Jurkat, Clone E6-1 (cell line): ENCODE results near the gene MSLN.
A peak's percentile ranks its signal among the peaks of the same experiment; 100 is the strongest.

Source experiments
- DNase-seq: peaks from one replicate; pipeline ENCODE4 v3.0.0-alpha.2; 2011; ENCODE audit warnings: low read depth, low spot score
- H3K4me3 ChIP-seq: 2 replicates; pipeline ENCODE4 v1.5.1; 2011; ENCODE audit warnings: mild to moderate bottlenecking, low read length, control low read depth, moderate library complexity

Gene MSLN

DNA sequence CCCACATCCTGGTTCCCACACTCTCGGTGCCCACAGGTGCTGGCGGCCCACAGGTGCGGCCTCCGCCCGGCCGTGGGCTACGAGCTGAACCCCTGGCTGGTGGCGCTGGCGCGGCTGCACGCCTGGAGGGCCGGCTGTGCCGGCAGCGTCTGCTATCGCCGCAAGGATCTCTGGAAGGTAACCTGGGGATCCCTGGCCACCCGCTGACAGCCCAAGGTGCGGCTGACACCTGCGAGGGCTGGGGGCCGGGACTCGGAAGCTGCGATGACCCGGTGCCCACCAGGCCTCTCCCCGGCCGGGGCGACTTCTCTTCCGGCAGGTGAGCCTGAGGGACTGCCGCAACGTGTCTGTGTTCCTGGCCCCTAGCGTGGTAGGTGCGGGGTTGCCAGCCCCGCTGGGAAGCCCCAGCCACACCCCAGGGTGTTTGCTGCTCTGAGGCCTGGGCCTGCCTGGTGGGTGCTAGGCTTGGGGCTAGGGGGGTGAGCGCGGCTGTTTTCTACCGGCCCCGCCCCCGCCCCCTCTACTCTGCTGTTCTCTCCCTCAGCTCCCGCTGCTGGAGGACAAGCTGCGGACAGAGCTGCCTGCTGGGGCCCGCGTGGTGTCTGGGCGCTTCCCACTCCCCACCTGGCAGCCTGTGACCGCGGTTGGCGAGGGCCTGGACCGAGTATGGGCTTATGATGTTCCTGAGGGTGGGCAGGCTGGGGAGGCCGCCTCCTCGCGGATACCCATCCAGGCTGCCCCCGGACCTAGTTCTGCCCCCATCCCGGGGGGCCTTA is 38.6 kb upstream of the MSLN start:
- peak overlapping the region; percentile 54 for H3K4me3 ChIP-seq
- no peak for DNase-seq

DNA sequence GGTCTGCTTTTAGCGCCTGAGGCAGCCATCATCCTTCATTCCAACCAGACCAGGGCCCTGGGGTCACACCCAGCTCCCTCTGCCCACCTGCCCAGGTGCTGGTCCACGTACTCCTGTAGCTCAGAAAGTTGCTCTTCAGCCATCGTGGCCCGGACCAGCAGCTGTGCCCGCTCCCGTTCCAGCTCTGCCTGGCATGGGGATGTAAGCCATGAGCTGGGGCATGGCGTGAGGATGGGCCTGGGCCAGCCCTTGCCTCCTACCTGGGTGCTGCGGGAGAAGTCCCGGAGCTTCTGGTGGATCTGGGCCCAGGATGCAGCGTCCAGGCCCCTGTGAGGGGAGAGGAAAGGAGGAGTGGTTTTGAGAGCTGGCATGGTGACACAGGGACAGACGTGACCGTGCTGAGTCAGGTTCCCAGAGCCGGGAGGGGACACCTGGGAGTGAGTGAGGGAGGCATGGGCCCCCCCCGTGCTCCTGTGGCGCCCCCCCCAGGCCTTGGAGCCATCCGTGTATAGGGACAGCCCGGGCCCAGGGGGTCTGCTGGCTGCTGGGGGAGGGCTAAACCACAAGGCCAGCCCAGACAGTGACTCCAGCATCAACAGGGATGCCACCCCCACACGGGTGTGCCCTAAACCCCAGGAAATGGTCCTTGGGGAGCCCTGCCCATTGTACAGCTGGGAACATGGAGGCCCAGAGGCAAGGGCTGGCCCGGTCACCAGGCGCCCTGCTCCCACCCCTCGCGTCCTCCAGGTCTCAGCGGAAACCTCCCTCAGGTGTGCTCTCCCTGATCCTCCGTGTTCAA is 37.5 kb upstream of the MSLN start:
- DNase-seq: no peak
- H3K4me3 ChIP-seq: peak overlapping the region; percentile 54

DNA sequence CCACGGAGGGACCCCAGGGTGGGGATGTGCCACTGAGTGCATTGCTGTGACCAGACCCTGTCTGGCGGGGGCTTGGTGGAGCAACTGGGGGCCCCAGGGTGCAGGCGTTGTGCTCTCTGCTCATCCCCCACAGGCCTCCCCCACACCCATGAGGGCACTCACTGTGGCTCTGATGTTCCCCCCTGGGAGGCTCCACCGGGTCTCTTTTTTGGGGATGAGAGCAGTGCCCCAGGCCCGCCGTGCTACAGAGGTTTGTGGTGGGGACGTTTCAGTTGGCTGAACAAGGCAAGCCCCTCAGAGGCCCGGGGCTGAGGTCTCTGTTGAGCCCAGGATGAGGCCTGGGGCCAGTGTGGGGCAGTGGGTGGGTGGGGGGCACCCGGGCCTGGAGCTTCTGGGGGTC is 36.8 kb upstream of the MSLN start:
- no peak for DNase-seq
- no peak overlapping the region for H3K4me3 ChIP-seq

DNA sequence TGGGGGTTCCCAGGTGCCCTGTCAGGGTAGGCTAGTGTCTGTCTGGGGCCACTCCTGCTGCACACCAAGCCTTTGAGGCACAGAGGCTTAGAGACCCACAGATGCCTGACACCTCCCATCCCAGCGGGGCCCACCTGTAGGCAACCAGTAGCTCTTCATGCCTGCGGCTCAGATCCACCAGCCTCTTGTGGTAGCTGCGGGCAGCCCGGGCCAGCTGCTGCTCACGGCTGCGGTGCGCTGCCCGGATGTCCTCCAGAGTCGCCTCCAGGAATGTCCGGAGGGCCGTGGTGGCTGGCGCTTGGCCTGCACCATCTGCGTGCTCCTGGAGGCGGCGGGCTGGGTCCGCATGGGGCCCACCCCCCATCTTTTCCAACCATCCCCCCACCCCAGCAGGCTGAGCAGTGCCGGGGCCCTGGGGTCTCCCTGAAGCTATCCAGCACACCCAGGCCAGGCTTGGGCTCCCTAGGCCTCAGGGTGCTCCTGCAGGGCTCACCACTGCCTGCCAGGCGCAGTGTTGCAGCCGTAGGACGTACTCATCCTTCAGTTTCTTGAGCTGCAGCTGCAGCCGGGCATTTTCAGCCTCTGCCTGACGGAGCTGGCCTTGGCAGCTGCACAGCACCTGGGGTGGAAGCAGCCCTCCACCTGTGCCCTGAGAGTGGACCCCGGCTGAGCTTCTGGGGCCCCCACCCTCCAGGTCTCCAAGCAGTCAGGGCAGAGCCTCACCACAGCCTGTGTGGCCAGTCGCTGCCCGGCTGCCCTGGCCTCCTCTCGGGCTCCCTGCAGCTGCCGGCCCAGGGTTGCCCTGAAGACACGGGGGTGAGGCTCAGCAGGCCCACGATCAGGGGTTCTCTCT is 36.1 kb upstream of the MSLN start:
- peak; percentile 82 for DNase-seq

DNA sequence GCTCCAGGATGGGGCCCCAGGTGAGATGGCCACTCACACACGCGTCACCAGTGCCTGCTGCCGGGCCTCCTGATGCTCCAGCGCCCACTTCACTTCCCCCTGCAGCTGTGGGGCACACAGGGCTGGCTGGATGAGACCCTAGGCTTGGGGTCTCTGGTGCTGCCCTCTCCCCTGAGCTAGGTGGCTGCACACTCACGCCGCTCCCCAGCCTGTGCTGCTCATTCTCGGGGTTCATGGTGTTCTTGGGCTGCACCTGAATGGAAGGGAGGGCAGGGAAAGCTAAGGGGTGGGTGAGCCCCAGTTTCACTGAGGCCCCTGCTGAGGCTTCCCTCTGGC is 35.5 kb upstream of the MSLN start:
- no peak overlapping the region for H3K4me3 ChIP-seq
- no peak for DNase-seq

More for the DNA sequence above, 36.1 kb upstream of the MSLN start:
- no peak overlapping the region for H3K4me3 ChIP-seq

DNA sequence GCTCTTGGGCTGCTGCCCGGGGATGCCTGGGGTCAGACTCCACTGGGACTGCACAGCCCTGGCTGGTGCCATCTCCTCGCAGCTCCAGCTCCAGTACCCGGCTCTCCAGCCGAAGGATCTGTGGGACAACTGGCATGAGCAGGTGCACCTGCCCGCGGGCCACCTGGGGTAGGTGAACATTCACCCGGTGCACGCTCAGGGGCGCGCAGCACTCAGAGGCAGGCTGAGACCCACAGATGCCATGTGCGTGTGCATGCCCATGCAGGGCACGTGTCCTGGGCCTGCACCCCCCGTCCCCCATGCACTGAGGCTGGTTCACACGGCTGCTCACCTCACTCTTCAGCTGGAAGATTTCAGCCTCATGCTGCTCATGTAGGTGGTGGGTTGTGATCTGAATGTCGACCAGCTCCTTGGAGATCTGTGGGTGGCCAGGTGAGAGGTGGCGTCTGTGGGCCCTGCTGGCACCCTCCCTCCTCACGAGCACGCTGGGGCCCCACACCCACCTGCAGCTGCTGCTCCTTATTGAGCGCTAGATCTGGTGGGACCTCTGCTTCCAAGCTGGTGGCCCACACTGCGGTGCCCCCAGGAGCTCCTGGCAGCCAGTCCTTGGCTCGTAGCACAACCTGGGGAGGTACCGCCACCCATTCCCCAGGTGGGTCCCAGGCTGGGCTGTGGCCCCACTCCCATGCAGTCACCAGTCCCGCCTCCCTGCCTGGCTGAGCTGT is 34.9 kb upstream of the MSLN start:
- no peak for DNase-seq
- H3K4me3 ChIP-seq: no peak overlapping the region

DNA sequence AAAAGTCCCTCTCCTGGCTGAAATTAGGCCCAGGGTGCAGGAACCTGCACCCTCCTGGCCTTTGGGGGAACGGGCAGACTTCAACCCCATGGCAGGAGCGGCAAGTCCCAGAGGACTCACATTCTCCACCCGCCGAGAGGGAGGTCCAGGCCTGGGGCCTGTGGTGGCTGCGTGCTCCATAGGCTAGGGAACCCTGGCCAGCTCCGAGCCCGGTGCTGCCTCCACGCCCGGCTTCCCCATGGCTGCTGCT is 34.4 kb upstream of the MSLN start:
- no peak overlapping the region for H3K4me3 ChIP-seq
- DNase-seq: no peak

DNA sequence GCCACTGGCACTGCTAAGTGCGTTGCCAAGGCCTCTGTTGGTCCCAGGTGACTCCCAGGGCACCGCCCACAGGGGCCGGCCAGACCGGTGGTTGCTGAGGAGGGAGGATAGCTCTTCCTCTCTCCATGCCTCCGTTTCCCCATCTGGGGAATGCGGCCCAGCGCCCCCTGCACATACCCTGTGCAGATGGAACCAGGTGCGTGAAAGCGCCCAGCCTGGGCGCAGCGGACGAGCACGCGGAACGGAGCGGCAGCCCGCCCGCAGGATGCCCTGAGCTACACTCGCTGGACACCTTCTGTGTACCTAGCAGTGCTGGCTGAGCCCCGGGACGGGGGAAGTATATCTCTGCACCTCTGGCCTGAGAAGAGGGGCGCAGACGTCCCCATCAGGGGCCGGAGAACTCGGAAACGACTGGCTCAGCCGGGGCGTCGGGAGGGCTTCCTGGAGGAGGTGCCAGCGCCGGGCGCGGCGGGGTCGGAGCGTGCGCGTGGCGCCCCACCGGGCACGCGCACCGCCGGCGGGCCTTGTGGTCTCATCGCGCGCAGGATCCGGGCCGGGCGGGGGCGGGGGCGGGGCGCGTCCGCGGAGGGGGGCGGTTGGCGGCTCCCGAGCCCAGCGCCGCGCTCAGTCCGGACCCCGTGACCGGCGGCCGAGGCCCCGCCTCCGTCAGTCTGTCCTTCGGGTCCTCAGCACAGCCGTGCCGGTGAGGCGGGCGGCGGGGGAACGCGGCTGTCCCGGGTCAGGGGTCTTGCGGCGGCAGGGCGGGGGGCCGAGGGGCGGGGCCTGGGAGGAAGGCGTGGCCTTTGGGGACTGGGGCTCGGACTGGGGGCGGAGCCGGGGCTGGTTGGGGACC is 33.9 kb upstream of the MSLN start, which contains the start of the genes CCDC78 and HAGHL:
TSS of gene CCDC78 (minus strand) at position 6 of the 853 bp plus-strand sequence. CDS start 76 bp downstream, outside the sequence.
TSS of gene HAGHL (plus strand) at position 669 of the 853 bp plus-strand sequence. CDS start 404 bp downstream, outside the sequence.
- H3K4me3 ChIP-seq: peak within 1 kb of the TSS; percentile 64
- DNase-seq: no peak

DNA sequence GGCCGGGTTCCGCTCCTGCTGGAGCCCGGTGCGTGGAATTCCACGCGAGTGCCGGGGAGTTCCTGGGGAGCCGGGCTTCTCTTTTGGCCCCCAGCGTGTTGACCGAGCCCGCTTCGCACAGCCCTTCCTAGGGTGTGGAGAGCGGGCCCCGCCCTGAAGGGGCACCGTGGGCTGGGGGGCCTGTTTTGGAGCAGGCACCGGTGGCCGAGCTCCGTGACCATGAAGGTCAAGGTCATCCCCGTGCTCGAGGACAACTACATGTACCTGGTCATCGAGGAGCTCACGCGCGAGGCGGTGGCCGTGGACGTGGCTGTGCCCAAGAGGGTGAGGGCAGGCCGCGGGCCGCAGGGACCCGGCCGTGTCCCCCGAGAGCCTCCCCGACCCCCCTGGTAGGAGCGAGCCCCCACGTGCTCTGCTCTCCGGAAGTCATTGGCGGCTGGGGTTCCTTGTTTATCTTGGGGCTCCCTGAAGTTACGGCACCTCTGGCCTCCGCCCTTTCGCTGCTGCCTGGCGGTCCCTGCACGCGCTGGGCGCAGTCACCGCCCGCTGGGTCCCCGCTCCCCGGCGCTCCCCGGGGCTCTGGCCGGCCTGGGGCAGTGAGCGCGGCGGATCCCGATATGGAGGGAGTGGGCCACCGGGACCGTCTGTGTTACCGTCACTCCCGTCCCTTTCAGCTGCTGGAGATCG is 33.1 kb upstream of the MSLN start:
- peak overlapping the region; percentile 64 for H3K4me3 ChIP-seq
- DNase-seq: no peak

DNA sequence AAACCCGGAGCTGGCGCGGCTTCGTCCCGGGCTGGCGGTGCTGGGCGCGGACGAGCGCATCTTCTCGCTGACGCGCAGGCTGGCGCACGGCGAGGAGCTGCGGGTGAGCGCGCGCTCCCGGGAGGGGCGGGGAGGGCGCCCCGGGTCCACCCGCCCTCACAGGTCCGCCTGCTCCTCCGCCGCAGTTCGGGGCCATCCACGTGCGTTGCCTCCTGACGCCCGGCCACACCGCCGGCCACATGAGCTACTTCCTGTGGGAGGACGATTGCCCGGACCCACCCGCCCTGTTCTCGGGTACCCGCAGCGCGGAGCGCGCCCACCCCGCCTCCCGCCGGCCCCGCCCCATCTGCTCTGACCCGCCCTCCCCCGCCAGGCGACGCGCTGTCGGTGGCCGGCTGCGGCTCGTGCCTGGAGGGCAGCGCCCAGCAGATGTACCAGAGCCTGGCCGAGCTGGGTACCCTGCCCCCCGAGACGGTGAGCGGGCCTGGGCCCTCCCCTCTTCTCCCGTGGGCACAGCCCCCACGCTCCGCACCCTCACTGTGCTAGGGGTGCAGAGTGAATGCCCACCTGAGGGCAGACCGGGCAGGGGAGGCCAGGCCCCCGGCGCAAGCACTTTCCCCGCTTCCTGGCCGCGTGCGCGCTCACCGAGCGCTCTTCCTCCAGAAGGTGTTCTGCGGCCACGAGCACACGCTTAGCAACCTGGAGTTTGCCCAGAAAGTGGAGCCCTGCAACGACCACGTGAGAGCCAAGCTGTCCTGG is 32.2 kb upstream of the MSLN start:
- peak; percentile 42 for DNase-seq
- peak overlapping the region; percentile 64 for H3K4me3 ChIP-seq

DNA sequence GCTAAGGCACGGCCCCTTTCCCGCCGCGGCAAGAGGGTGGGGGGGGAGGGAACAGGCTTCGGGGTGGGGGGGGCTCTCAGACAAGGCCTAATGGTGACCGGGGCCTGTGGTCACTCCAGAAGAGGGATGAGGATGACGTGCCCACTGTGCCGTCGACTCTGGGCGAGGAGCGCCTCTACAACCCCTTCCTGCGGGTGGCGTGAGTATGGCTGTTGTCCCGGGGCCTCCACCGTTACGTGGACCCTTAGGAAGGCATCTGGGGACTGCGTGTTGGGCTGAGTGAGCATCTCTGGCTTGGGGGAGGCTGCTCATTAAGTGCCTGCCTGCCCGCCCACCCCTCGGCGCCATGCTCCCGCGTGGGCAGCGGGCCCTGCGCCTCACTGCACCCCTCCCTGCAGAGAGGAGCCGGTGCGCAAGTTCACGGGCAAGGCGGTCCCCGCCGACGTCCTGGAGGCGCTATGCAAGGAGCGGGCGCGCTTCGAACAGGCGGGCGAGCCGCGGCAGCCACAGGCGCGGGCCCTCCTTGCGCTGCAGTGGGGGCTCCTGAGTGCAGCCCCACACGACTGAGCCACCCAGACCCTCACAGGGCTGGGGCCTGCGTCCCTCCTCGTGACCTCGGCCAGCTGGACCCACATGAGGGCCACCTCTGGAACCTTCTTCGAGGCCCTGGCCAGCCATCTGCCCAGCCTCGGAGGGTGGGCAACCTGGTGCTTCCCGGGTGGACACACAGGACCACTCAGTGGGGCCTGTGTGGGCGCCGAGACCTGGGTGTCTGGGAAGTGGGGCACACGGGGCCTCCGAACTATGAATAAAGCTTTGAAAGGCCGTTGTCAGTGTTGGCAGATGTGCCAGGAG is 31.4 kb upstream of the MSLN start:
- H3K4me3 ChIP-seq: no peak overlapping the region
- DNase-seq: no peak

DNA sequence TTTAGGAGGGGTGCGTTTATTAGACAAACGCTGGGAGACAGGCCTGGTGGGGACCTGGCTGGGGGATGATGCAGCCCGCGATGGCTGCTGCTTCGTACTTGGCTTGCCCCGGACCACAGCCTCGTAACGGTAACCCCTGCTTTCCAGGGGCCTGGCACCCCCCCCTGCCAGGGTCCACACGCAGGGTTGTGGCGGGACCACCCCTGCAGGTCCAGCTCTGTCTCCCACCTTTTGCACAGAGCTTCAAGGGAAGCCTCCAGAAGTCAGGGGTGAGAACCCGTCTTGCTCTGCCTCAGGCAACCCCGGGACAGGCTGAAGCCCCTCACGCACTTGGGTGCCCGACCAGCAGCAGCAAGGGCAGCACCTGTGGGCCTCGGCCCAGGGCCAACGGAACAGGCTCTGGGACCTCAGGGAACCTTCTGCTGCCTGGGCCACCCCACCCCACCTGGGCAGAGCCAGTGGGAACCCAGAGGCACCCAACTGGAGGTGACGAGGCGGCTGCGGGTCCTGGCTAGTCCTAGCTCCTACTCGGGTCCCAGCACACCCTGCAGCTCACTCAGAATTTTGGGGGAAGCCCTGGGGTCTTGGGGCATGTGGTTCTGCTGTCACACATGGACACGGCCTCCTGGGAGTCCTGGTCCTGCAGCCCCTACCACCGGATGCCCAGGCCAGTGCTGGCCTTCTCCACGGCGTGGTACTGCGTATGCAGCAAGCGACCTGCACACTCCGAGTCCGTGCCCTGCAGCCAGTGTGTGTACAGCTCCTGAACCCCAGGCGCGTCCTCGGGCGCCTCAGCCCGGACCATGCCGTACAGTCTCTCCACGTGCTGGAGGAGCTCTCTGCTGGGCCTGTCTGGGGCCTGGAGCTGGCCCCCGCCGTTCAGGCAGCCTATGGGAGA is 30.5 kb upstream of the MSLN start:
- no peak overlapping the region for H3K4me3 ChIP-seq
- no peak for DNase-seq

DNA sequence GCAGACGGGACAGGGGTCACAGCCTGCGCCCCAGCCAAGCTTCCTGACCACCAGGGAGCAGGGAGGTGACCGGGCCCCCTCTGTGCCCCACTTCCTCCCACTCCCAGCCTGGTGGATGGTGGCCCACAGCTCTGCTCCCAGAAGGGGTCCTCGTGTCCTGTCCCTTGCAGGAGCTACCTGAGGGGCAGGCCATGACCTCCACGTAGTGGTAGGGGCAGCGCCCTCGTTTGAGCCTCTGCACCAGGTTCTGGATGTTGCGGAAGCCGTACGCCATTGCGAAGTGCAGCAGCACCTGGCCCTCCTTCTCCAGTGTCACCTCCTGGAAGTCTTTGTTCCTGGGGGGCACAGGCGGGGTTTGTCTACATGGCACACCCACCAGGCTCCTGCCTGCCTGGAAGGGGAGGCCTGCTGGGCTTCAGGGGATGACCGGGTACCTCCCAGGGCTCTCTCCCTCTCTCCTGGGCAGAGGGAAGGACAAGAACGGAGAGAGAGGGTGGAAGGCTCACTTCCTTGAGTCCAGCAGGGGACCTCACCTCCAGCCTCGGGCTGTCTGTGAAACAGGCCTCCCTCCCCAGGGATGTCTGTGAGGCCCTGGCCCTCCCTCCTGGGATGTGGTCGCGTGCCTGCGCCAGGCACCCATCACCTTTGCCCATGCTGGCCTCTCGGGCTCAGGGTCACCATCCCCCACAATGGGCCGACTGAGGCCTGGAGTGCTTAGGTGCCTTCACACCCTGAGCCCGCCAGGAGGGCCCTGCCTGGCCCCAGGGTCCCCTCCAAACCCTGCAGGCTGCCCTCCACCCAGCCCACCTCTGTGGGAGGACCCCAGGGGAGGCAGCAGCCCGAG is 29.6 kb upstream of the MSLN start:
- DNase-seq: no peak
- no peak overlapping the region for H3K4me3 ChIP-seq

DNA sequence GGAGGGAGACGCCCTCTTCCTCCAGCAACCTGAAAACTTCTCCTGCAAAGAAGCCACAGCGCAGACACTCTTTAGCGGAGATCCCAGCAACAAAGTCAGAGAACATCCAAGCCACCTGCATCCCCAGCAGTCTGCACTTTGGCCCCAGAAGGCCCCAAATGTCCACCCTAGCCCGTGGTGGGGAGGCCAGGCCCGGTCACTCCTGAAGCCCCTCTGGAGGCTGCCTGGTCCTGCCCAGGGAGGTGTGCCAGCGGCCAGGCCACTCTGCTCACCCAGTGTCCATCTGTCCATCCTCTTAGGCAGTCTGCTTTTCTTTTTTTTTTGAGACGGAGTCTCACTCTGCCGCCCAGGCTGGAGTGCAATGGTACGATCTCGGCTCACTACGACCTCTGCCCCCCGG is 28.2 kb upstream of the MSLN start:
- H3K4me3 ChIP-seq: no peak overlapping the region
- DNase-seq: no peak
